DMS114 treated with DMSO at 0.1 percent for 48 hours (cell line): Measurements from ENCODE around the gene RUNX1.
"Not testable (repeated sequence)": the region's sequence is repeated elsewhere in the genome, so short reads cannot be mapped to it uniquely, and the experiment has no call there.

Experiments
- DNase-seq: peaks from one replicate; lab custom pipeline; 2025; ENCODE audit not compliant: unreplicated experiment; lab: John Stamatoyannopoulos, UW

RUNX1 gene

GRCh38 chr21:34994766-34995631, 54.1 kb downstream of the RUNX1 start:
- DNase-seq = no peak

- DNase-seq = not testable (repeated sequence)
Observed at GRCh38 chr21:34993521-34993921, 55.6 kb downstream of the RUNX1 start.

DNA sequence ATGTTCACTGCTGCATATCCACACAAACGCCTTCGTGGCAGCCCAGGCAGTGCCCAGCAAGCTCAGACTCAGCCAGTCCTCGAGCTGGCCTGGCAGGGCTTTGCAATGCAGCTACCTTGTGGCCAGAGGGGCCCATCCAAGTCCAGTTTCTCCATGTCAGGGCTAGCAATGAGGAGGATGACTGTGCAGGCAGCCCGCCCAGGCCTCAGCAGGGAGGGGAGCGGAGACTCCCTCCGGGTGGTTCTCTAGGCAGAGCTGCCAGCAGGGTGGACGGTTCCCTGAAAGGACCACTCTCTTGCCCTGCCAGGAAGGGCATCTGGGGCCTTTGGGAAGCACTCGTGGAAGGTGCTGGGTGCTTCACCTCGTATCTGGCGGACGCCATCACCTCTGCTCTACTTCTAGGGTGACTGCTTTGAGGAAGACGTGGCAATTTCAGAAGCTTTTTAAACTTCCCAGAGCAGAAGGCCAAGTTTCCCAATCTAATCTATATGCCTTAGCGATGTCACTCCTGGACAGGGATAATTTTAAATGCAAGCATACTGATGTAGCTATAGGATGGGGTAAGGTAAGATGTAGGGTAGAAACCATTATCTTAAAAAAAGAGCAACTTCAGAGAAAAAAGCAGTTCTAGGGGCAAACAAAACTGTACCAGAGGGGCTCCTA, 56.2 kb downstream of the RUNX1 start:
- DNase-seq = no peak

GRCh38 chr21:34992180-34992579, 56.9 kb downstream of the RUNX1 start:
- no peak for DNase-seq

- DNase-seq = no peak
Observed at GRCh38 chr21:34991366-34991957, 57.6 kb downstream of the RUNX1 start.

- no peak for DNase-seq
Observed at GRCh38 chr21:34990842-34991241, 58.3 kb downstream of the RUNX1 start.

- no peak for DNase-seq
Observed at GRCh38 chr21:34989337-34990151, 59.6 kb downstream of the RUNX1 start.

GRCh38 chr21:34988625-34989024, 60.5 kb downstream of the RUNX1 start:
- no peak for DNase-seq

GRCh38 chr21:34988139-34988538, 61.0 kb downstream of the RUNX1 start:
- DNase-seq = no peak

DNA sequence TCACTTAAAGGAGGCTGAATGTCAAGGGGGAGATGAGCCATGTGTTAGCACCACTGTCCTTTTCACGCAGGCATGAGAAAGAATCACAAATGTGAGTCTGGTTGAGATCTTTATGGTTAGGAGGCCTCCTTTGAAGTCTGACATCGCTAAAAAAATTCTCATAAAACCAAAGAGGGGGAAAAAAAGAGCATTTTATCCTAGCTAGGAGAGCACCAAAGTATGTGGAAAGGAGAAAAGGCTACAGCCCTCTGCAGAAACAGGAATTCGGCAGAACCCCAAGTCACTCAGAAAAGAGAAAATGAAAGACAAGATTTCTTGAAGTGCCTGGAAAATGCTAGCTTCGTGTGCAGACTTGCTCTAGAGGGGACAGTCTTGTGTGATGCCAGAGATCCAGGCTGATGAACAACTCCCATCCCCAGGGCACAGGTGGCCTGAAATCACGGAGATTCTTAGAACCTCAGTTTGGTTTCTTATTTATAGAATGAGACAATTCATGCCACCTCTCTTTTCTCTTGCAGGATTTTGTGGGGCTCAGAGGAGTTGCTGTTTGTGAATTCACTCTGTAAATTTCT, 61.5 kb downstream of the RUNX1 start:
- DNase-seq = no peak

DNA sequence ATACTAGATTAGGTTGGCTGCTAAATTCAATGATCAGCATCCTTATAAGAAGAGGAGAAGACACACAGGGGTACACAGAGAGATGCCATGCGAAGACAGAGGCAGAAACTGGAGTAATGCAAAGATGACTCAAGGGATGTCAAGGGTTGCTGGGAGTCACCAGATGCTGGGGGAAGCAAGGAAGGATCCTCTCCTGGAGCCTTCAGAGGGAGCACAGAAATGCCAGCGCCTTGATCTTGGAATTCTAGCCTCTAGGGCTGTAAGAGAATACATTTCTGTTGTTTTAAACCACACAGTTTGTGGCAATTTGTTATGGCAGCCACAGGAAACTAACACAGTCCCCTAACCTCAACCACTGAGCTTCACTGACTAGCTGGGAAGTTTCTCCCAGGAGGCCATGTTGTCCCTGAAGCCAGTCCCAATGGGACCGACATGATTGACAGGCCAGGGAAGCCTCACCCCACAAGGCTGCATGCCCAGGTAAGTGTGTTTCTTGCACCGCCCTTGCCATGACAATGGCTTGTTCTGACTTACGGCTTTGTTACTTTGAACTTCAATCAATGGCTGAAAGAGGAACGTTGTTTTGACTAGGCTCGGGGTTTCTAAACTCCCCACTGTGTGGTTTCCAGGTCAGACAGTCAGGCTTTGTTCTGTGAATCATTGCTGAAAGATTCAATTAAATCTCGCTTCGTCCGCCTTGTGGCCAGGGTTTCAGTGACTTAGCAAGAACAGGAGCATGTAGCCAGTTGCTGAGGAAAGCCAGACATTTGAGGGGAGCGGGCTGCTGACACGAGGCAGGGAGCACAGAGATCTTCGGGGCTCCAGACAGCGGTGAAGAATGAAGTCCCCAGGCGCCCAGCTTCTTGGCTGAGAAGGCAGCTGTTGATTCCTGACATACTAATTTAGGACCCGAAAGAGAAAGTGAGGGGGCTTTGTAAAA, 62.3 kb downstream of the RUNX1 start:
- no peak for DNase-seq

DNA sequence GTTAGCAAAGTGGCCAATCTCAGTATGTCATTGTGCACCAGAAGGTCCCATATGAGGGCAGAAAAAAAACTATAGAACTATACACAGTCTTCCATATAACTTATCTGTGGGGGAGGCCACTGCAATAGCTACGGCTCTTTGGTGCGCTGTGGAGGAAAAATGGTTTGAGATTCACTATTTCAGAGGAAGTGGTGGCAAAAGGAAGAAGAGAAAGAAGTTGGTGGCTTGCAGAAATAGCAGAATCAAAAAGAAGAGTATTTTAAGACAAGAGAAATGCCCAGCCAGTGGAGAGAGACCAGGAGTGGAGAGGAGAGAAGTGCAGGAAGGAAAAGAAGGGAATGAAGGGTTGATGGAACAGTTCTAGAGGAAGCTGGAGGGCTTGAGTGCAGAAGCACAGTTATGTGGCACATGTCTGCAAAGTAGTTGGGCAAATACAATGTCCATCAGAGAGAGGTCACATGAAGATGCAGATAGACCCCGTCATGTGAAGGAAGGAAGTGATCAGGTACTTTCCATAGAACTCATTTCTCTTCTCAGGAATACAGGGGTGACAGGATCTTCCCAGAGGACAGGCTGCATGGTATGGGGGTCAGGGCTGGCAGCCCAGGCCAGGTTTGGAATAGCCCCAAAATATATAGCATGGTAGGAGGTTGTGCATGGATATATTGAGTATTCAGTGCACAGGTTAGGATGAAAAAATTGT, 64.6 kb downstream of the RUNX1 start:
- no peak for DNase-seq

DNA sequence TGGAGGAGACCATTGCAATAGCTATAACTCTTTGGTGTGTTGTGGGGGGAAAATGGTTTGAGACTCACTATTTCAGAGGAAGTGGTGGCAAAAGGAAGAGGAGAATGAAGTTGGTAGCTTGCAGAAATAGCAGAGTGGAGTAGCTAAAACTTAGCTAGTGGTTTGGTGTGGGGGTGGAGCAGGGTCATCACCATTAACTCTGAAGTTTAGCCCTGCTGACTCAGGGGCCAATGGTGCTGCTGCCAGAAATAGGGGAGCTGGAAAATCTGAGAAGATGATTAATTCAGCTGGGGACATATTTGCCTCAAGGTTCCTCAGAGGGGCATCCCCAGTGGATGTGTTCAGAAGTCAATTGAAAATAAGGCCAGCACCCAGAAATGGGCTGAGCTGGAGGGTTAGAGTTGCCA, 65.4 kb downstream of the RUNX1 start:
- no peak for DNase-seq

DNA sequence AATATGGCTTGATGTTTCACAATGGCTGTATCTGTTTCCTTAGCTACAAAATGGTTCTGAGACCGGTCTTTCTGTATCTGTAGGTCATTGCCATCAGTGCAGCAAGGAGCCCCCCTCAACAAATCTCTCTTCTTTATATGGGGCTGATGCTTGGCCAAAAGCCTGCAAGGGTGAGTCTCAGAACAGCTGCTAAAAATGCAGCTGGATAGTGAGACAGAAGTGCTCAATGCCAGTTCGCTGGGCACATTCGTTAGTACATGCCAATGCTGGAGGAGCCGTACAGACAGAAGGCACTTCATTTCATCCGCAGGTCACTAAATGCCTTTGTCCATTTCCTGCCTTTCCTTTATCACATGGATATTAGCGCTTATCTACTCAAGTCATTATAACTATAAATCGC, 67.3 kb downstream of the RUNX1 start:
- DNase-seq = no peak

GRCh38 chr21:34980423-34981115, 68.5 kb downstream of the RUNX1 start:
- DNase-seq = no peak

- DNase-seq = no peak
Observed at GRCh38 chr21:34979383-34979782, 69.7 kb downstream of the RUNX1 start.

DNA sequence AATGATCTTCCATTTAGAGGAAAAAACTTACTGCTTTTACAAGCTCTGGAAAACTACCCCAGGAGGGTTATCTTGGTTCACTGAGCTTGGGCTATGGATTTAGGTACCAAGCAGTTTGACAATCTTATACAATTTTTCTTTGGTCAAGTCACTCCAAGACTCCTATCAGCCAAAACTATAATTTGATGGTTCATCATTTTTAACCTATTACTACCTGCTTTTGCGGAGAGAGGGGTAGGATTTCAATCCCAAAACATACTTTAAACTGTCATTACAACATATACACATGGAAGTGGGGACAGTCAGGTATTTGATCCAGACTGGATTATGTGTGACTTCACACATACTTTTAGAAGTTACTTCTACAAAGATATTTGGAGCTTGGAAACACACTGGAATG, 71.8 kb downstream of the RUNX1 start:
- no peak for DNase-seq

GRCh38 chr21:34974162-34974981, 74.7 kb downstream of the RUNX1 start:
- no peak for DNase-seq
